T-helper 22 cell (primary cell): Measurements from ENCODE around the gene TARS2.

ENCODE experiments used
- DNase-seq: peaks from one replicate; pipeline ENCODE4 v3.0.0-alpha.2; 2020; ENCODE audit warnings: low read depth

The TARS2 gene

DNA sequence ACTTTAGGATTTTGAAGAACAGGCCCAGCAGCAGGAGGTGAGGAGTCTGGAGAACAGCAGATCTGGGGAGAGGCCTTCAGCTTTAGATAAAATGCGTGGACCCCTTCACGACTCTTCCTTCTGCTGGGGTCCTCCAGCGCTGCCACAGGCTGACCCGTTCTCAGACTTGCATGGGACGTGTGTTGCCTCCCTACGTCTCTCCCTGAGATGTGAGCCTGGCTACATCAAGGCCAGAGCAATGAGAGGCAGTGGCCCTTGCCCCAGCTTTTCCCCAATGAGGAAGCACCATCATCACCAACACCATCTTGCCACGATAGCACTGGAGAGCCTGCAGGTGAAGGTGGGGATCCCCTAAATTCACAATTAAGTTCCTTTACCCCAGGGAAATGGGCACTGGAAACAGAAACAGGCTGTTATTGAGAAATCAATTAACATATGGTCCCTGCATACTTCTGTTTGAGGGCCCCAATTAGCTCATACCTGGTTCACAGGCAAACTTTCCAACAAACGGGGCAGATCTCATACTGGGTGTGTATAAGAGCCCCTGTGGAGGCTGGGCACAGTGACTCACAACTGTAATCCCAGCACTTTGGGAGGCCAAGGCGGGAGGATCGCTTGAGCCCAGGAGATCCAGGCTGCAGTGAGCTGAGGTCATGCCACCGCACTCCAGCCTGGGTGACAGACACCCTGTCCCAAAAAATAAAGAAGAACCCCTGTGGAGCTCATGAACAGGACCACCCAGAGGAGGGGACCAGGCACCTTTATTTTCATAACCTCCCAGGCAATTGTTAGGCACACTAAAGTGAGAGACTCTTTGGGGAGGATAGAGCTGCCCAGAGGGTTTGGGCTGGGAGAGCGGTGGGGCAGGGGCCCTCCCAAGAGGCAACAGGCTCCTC lies 49.9 kb downstream of the TARS2 start:
- no peak for DNase-seq

DNA sequence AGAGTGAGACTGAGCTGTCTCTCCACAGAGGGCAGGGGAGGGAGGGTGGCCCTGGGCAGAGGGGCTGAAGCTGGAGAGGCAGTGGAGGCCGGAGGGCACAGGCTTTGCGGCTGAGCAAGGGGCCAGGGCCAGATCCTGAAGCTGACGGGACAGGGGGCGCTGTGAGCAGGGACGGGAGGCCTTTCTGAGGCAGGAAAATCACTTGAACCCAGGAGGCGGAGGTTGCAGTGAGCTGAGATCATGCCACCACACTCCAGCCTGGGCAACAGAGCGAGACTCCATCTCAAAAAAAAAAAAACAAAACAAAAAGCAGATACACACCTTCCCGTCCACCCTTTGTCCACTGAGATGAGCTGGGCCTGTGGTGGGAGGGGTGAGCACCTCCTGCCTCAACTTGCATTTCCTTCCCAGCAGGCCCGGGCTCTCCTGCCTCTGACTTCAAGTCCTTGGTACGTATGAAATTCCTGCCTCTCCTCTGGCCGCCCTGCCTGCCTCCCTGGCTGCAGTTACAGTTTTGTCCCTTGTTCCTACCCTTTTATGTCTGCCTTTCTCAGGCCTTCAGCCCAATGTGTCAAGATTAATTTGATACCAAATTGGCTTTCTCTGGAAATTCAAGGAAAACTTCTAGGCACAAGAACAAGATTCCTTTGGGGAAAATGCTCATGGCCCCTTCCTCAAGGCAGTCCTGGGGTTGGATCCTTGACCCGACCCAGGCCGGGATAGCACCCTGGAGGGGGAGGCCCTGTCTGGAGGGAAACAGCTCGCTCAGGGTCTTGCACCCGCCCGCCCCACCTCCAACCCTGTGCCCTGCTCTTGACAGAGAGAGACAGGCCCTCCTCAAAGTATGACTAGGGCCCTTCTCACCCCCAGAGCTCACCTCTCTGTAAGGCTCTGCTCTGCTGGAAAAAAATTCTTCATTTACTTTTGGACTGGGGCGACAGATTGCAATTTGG lies 50.8 kb downstream of the TARS2 start:
- no peak for DNase-seq

GRCh38 chr1:150543500-150544143 lies 56.4 kb downstream of the TARS2 start:
- no peak for DNase-seq

DNA sequence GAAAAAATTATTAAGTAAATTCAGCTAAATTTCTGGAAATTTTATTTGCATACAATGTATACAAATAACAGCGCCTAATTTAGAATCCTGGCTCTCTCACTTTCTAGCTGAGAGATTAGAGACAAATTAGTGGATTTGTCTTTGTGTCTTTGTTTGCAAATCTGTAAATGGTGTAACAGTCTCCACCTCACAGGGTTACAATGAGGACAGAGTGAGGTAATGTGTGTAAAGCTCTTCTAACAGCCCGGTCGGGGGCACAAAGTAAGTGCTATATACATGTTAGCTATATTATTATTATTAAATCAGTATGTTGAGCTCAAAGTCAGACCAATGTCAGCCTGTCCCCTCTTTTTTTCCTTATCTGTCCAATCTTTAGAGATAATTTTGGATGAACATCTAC lies 57.0 kb downstream of the TARS2 start:
- DNase-seq, result no peak

DNA sequence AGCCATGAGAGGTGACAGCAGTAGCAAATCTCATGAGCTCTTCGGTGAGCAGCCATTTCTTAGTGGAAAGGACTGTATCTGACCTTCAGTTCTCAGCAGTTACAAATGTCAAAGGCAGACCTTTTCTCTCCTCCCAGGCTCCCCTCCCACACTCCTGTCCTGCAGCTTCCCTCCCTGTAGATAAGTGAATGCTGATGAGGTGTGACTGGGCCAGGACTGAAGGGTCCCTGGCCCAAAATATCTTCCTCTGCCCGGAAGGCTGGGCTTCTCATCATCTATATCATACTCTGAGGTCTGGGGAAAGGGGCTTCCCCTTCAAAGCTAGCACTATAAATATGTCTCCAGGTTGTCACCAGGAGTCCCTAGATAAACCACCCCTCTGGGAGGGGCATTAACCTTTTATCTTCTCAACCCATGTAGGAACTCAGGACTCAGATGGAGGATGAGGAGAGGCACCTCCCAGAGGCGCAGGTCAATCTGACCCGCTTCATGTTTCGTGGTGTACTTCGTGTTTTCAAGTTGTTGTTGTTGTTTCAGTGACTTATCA lies 58.3 kb downstream of the TARS2 start:
- no peak for DNase-seq

- DNase-seq, result no peak
Measured at GRCh38 chr1:150546294-150546937, 59.2 kb downstream of the TARS2 start.

DNA sequence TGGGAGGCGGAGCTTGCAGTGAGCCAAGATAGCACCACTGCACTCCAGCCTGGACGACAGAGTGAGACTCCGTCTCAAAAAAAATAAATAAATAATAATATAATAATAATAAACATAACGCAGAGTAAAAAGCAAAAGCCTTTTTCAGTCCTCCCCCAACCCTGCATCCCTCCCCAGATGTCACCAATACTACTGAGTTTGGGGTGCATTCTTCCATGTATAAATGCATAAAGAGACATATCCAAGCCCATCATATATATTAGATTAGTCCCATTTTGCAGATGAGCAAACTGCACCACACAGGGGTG lies 61.1 kb downstream of the TARS2 start:
- no peak for DNase-seq

GRCh38 chr1:150548632-150549495 lies 61.6 kb downstream of the TARS2 start, which contains the start of gene ADAMTSL4:
Gene ADAMTSL4, plus strand, starts transcription at chr1:150549408. Its CDS starts 2,881 bp downstream, at chr1:150552289.
- no peak for DNase-seq

- no peak for DNase-seq
Measured at GRCh38 chr1:150549496-150550221, 62.4 kb downstream of the TARS2 start.

DNA sequence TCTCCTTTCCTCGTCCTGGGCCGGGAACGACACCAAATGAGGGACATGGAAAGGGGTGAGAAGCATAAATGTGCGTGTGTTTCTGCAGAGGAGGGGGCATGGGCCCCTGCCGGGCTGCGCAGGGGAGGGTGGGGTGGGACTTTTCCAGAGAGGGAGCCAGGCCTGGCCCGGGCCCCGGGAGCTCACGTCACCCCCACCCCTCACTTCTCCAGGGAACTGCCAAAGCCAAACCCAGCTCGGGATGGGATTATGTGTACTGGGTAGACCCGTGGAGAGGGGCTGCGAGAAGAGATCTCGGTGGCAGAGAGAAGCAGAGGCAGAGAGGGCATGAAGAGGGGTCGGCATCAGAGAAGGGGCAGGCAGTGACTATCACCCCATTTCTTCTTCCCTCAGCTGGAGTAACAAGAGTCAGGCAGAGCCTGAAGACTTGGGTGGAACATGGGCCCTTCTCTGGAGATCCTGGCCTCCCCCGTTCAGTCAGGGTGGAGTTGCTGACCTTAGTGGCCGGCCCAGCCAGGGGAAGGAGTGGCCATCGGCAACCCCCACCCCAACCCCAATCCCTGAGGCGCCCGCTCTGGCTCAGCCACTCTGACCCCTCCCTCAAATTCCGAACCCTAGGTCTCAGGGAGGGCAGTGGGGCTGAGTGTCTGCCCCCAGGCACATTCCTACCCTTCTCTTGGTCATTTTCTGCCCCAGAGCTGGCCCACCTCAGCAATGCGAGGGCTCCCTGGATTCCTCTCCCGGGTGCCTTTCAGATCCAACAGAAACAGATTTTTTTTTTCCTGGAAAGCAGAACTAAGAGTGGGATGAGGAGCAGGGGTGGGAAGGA lies 63.2 kb downstream of the TARS2 start:
- DNase-seq, result no peak

DNA sequence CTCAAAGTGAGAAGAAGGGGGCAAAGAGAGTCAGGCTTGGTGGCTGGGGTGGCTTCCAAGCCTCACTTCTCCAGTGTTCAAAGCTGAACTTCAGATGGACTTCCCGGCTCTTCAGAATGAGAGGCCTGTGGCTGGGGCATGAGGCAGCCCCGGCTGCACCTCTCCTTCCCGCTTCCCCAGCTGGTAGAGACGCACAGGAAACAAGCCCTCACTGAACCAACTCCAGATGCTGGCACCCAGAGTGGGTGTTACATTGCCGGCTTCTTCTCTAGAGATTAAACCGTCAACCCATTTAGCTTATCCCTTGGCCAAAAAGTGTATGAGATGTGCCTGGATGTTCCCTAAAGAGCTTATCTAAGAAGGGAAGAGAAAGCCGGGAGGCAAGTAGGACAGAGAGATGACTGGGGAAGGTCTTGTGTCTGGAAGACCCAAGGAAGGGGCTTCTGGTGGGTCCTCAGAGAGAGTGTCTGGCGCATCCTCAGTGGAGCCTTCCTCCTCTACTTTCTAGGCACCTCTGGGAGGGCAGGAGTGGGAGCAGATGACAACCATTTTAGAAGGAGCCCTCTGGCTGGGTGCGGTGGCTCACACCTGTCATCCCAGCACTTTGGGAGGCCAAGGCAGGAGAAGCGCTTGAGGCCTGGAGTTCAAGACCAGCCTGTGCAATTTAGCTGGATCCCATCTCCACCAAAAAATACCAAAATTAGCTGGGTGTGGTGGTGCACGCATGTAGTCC lies 64.0 kb downstream of the TARS2 start:
- no peak for DNase-seq

DNA sequence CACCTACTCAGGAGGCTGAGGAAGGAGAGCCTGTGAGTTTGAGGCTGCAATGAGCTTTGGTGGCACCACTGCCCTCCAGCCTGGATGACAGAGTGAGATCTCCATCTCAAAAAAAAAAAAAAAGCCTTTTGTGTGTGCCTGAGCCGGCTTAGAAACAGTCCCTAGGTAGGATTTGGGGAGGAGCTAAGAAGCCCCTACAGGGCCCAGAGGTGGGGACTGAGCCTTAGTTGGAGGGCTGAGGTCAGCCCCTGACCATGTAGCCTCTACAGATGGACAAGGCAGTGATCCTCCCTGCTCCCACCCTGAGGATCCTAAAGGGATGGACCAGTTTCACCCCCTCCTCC lies 64.5 kb downstream of the TARS2 start:
- no peak for DNase-seq

DNA sequence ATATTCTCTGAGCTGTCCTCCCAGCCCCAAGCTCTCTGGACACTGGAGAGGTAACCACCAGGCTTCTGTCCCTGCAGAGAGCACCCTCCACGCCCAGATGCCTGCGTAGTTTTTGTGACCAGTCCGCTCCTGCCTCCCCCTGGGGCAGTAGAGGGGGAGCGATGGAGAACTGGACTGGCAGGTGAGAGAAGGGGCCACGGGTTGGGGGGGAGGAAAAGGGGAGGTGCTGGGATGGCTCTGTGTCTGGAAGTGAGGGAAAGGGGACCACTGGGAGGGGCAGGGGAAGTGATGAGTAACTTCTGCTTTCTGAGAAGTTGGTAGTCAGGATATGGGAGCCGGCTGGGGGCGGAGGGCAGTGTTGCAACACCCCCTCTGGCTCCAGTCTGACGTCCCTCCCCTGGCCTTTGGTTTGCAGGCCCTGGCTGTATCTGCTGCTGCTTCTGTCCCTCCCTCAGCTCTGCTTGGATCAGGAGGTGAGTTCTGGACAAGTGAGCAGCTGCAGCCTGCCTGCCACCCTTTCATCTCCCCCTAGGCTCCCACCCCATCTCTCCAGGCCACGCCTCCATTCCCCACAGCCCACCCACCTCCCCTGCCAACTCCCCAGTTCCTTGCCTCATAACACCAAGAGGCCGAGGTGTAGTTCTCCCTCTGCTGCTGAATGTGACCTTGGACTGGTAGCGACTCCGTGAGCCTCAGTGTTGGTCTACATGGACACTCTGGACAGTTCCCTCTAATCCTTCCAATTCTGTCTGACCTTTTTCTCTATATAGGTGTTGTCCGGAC lies 65.1 kb downstream of the TARS2 start:
- DNase-seq, result no peak

- no peak for DNase-seq
Measured at GRCh38 chr1:150552911-150553289, 65.7 kb downstream of the TARS2 start.

GRCh38 chr1:150553392-150554085 lies 66.3 kb downstream of the TARS2 start:
- DNase-seq, result no peak

DNA sequence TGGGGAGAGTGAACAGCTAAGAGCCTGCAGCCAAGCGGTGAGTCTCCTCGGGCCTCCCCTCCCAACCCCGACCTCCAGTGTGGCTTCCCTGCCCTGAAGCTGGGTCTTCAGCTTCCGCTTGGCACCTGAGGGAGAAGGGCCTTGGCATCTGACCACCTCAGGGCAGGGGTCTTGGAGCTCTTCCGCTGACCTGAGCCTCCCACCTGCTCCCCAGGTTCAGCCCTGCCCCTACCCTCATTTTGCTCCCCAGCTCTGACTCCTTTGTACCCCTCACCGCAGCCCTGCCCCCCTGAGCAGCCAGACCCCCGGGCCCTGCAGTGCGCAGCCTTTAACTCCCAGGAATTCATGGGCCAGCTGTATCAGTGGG lies 66.8 kb downstream of the TARS2 start:
- no peak for DNase-seq
